Stomach (tissue), 4 donors: ENCODE measurements around the gene SHISA6.

Source experiments
- POLR2A ChIP-seq, 4 donors: fragments of 450-650 bp; IDR thresholded peaks; one replicate each; pipeline ENCODE4 v1.6.1; 2016; ENCODE audit warnings: antibody characterized with exemption in 4 of 4, control low read depth in 2 of 4, mild to moderate bottlenecking in 1 of 4, moderate library complexity in 1 of 4
- TF ChIP-seq, protein P1 (sequence below), 7 experiments: fragments of 450-650 bp in 4 of 7; fragments of 200-600 bp in 3 of 7; sonication (generic) in 3 of 7; IDR thresholded peaks; one replicate each; pipeline ENCODE4 v1.5.1; 2016 to 2019; ENCODE audit warnings: antibody characterized with exemption in 7 of 7, control low read depth in 2 of 7, mild to moderate bottlenecking in 1 of 7

DNA sequence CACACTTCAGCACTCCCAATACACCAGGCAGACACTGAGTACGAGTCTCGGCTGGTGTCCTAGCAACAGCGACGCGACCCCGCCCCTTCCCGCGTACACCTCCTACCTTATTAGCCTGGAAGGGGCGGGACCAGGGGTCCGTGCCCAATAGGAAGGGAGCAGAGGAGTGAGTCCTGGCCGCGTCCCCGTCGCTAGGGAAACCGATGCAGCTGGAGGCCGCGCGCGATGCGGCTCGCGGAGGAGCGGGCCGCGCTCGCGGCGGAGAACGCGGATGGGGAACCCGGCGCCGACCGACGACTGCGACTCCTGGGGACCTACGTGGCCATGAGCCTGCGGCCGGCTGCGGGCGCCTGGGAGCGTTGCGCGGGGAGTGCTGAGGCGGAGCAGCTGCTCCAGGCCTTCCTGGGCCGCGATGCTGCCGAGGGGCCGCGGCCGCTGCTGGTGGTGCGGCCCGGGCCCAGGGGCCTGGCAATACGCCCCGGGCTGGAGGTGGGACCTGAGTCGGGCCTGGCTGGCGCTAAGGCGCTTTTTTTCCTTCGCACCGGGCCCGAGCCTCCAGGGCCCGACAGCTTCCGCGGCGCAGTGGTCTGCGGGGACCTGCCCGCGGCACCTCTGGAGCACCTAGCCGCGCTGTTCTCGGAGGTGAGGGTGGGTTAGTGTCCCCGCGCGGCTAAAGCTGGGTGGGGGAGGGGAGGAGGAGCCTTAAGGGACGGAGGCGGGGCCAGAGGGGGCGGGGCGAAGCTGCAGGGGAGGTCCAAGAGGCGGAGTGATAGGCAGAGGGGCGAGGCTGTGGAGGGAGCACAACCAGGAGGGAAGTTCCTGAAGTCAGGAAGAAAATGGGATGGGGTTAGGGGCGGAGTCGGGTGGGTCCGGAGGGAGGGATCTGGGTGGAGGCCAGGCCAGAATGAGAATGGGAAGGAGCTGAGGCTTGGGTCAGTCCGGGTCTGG is 357.5 kb downstream of the SHISA6 start, which contains the start of gene DNAH9:
- TF ChIP-seq, protein P1, sequence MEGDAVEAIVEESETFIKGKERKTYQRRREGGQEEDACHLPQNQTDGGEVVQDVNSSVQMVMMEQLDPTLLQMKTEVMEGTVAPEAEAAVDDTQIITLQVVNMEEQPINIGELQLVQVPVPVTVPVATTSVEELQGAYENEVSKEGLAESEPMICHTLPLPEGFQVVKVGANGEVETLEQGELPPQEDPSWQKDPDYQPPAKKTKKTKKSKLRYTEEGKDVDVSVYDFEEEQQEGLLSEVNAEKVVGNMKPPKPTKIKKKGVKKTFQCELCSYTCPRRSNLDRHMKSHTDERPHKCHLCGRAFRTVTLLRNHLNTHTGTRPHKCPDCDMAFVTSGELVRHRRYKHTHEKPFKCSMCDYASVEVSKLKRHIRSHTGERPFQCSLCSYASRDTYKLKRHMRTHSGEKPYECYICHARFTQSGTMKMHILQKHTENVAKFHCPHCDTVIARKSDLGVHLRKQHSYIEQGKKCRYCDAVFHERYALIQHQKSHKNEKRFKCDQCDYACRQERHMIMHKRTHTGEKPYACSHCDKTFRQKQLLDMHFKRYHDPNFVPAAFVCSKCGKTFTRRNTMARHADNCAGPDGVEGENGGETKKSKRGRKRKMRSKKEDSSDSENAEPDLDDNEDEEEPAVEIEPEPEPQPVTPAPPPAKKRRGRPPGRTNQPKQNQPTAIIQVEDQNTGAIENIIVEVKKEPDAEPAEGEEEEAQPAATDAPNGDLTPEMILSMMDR (IDR thresholded peaks at IDR 0.05), result no peak
- TF ChIP-seq POLR2A (IDR thresholded peaks at IDR 0.05), result no peak
